Endothelial cell of umbilical vein (primary cell): ENCODE data around the gene TTC29. TPM values are rescaled to one million over a fixed set of nuclear protein-coding genes. Genes with fewer than 3 reads are reported as not detected.

Experiments
- Bru-seq: library from RNA; stranded (reverse); fragments of 400-500 nt; gene quantifications from one replicate; lab custom pipeline; 2021; lab: Mats Ljungman, UMichigan
- BruChase-seq, 2 experiments: library from RNA; stranded (reverse); fragments of 400-500 nt; gene quantifications; one replicate each; lab custom pipeline; 2021; lab: Mats Ljungman, UMichigan
- BruUV-seq: library from RNA; stranded (reverse); fragments of 400-500 nt; replicated peaks from 2 replicates; lab custom pipeline; 2021; lab: Mats Ljungman, UMichigan
- CTCF ChIA-PET: fragments of 300-600, 350-600 bp; sonication (Branson Sonifier 250); formaldehyde crosslinking; loops from one replicate; lab custom pipeline; 2021; ENCODE audit warnings: antibody characterized with exemption, inconsistent platforms; lab: Charles Lee
- POLR2A ChIA-PET: fragments of 300-600, 350-600 bp; sonication (Branson Sonifier 250); formaldehyde crosslinking; loops from one replicate; lab custom pipeline; 2021; ENCODE audit warnings: antibody characterized with exemption, inconsistent platforms; lab: Charles Lee
- DNase-seq: peaks from one replicate; pipeline ENCODE4 v3.0.0-alpha.2; 2011; ENCODE audit warnings: low read depth, low spot score
- FAIRE-seq: peaks from 2 replicates; lab custom pipeline; 2011; peaks lifted over from hg19 to GRCh38; lab: Jason Lieb, UNC
- H2AFZ ChIP-seq: 2 replicates; pipeline ENCODE4 v1.6.0; 2012; ENCODE audit warnings: low read depth, low read length, control low read depth, inconsistent platforms
- H3K27ac ChIP-seq: 2 replicates; pipeline ENCODE4 v1.5.1; 2011; ENCODE audit warnings: low read depth, mild to moderate bottlenecking, control low read depth, low read length, moderate library complexity; ENCODE audit not compliant: insufficient read depth
- H3K27me3 ChIP-seq, 2 experiments: 2 replicates each; pipeline versions ENCODE4 v1.6.0 to v1.6.1; 2011; ENCODE audit warnings: low read length in 2 of 2, mixed read lengths in 1 of 2; ENCODE audit not compliant: control insufficient read depth in 2 of 2, insufficient read depth in 2 of 2
- H3K36me3 ChIP-seq, 2 experiments: 2 replicates in 1 of 2; 3 replicates in 1 of 2; pipeline ENCODE4 v1.5.1; 2011; ENCODE audit warnings: low read length in 2 of 2, mild to moderate bottlenecking in 1 of 2, moderate library complexity in 1 of 2; ENCODE audit not compliant: control insufficient read depth in 2 of 2, insufficient read depth in 2 of 2; ENCODE audit errors: extremely low read depth in 1 of 2
- H3K4me1 ChIP-seq: 3 replicates; pipeline ENCODE4 v1.5.1; 2011; ENCODE audit warnings: mild to moderate bottlenecking, low read length; ENCODE audit not compliant: control insufficient read depth, insufficient read depth; ENCODE audit errors: extremely low read depth
- H3K4me2 ChIP-seq: 2 replicates; pipeline ENCODE4 v1.6.1; 2011; ENCODE audit warnings: low read length, control low read depth, mixed read lengths; ENCODE audit not compliant: insufficient read depth
- H3K4me3 ChIP-seq, 3 experiments: fragments of 200-600 bp in 1 of 3; sonication (generic), shearing (Covaris generic) in 1 of 3; replicated peaks in 1 of 3; 2 replicates each; pipeline ENCODE4 v1.5.1; 2011 to 2016; ENCODE audit warnings: control low read depth in 3 of 3, low read length in 3 of 3, mild to moderate bottlenecking in 2 of 3, inconsistent platforms in 1 of 3, low read depth in 1 of 3, moderate library complexity in 1 of 3; ENCODE audit not compliant: insufficient read depth in 1 of 3
- H3K79me2 ChIP-seq: 2 replicates; pipeline ENCODE4 v1.6.0; 2012; ENCODE audit warnings: low read length, inconsistent platforms; ENCODE audit not compliant: control insufficient read depth, insufficient read depth
- H3K9ac ChIP-seq: replicated peaks from 2 replicates; pipeline ENCODE3; 2011; ENCODE audit warnings: low read length, control low read depth; ENCODE audit not compliant: insufficient read depth; ENCODE audit errors: extremely low read depth
- H3K9me1 ChIP-seq: replicated peaks from 3 replicates; pipeline ENCODE4 v1.6.0; 2011; ENCODE audit warnings: mild to moderate bottlenecking, low read length; ENCODE audit not compliant: control insufficient read depth, insufficient read depth; ENCODE audit errors: extremely low read depth
- H3K9me3 ChIP-seq: replicated peaks from 2 replicates; pipeline ENCODE4 v1.5.1; 2012; ENCODE audit warnings: low read length, inconsistent platforms; ENCODE audit not compliant: control insufficient read depth, insufficient read depth
- H4K20me1 ChIP-seq: replicated peaks from 2 replicates; pipeline ENCODE3; 2011; ENCODE audit warnings: mild to moderate bottlenecking, low read length; ENCODE audit not compliant: control insufficient read depth, insufficient read depth; ENCODE audit errors: extremely low read depth
- CTCF ChIP-seq, 2 donors: IDR thresholded peaks; 1 replicate in 1 of 2; 2 replicates in 1 of 2; pipeline ENCODE4 v1.5.1; 2011; ENCODE audit warnings: low read length in 2 of 2, mild to moderate bottlenecking in 2 of 2, moderate library complexity in 2 of 2, control low read depth in 1 of 2, inconsistent platforms in 1 of 2, low read depth in 1 of 2; ENCODE audit not compliant: insufficient read depth in 1 of 2; ENCODE audit errors: extremely low read depth in 1 of 2
- EZH2 ChIP-seq: IDR thresholded peaks from 2 replicates; pipeline ENCODE4 v1.6.1; 2012; ENCODE audit warnings: borderline replicate concordance, low read depth, mild to moderate bottlenecking, moderate library complexity, low read length, inconsistent platforms; ENCODE audit not compliant: severe bottlenecking
- FOS ChIP-seq: IDR thresholded peaks from 2 replicates; pipeline ENCODE4 v1.6.1; 2011; ENCODE audit warnings: mild to moderate bottlenecking, low read length, moderate library complexity, borderline replicate concordance; ENCODE audit not compliant: insufficient read depth
- GATA2 ChIP-seq: IDR thresholded peaks from 2 replicates; pipeline ENCODE4 v1.7.0; 2011; ENCODE audit warnings: low read depth, mild to moderate bottlenecking, moderate library complexity, mixed read lengths, low read length; ENCODE audit not compliant: insufficient read length, insufficient read depth
- JUN ChIP-seq: IDR thresholded peaks from 2 replicates; pipeline ENCODE4 v1.6.1; 2011; ENCODE audit warnings: borderline replicate concordance, low read depth; ENCODE audit not compliant: insufficient read length, insufficient read depth
- MAX ChIP-seq: IDR thresholded peaks from 2 replicates; pipeline ENCODE4 v1.6.1; 2011; ENCODE audit not compliant: insufficient read depth, insufficient read length
- MYC ChIP-seq: IDR thresholded peaks from one replicate; pipeline ENCODE4 v1.6.1; 2011; ENCODE audit warnings: mild to moderate bottlenecking, low read depth, low read length
- POLR2A ChIP-seq: IDR thresholded peaks from 2 replicates; pipeline ENCODE4 v1.6.1; 2012; ENCODE audit warnings: low read depth, mild to moderate bottlenecking, control low read depth, low read length
- POLR2AphosphoS5 ChIP-seq: IDR thresholded peaks from 2 replicates; pipeline ENCODE4 v1.6.1; 2012; ENCODE audit warnings: low read depth, mild to moderate bottlenecking, control low read depth, low read length, moderate library complexity; ENCODE audit not compliant: insufficient read depth
- dilution Hi-C: fragments of 300-500 bp; cut with MboI; formaldehyde crosslinking; loops from one replicate; pipeline ENCODE4 v1.15.0; 2019; ENCODE audit warnings: low sequenced_read_pairs; ENCODE audit not compliant: extremely low pct_ligation_motif_present
- intact Hi-C: fragments of 100-400 bp; cut with micrococcal nuclease; formaldehyde crosslinking; loops from one replicate; pipeline ENCODE4 v1.10.0; 2022
- long read RNA-seq: library from polyadenylated mRNA; stranded (forward); transcript quantifications from one replicate; pipeline ENCODE4 v2.0.0, GENCODE V29; 2021
- polyA minus RNA-seq, 3 experiments: library from RNA; depleted of rRNA, polyadenylated mRNA; stranded (reverse); fragments of >200 nt; gene quantifications; 1 replicate in 1 of 3; 2 replicates in 2 of 3; pipeline ENCODE4 v1.2.3, GENCODE V29; 2011
- polyA plus RNA-seq, 4 experiments: library from polyadenylated mRNA; depleted of rRNA in 3 of 4; stranded (reverse) in 3 of 4; unstranded in 1 of 4; fragments of >200 nt; gene quantifications; 2 replicates each; pipeline versions ENCODE4 v1.2.1 to v1.2.3, GENCODE V29; 2011 to 2012; ENCODE audit warnings: missing spikeins in 1 of 4
- total RNA-seq: library from RNA; stranded (reverse); gene quantifications from 2 replicates; pipeline ENCODE4 v1.2.3, GENCODE V29; 2021

TTC29 gene
- total RNA-seq (not detected in 2 replicates), polyA plus RNA-seq (not detected in 2 replicates), polyA minus RNA-seq (not detected in 2 replicates), Bru-seq, nascent RNA (percentile 2 among the genes with signal in this experiment), BruChase-seq, experiment 1, labeled RNA remaining after a 6-hour chase (percentile 0 among the genes with signal in this experiment), BruChase-seq, experiment 2, labeled RNA remaining after a 2-hour chase (percentile 2 among the genes with signal in this experiment)
- 0.04 TPM in 2 replicates for polyA plus RNA-seq (2011; cell fraction: cytosol; rRNA removed)
- not detected in 2 replicates for polyA plus RNA-seq (2011; cell fraction: nucleus; rRNA removed)
- polyA plus RNA-seq (2012) = 0.56 and 0.70 TPM in 2 replicates
- polyA minus RNA-seq (2011; cell fraction: cytosol; rRNA and poly(A)+ RNA removed) = not detected
- polyA minus RNA-seq (2011; cell fraction: nucleus; rRNA and poly(A)+ RNA removed) = 0.38 TPM in 1 of 2 replicates, not detected in the other
- long read RNA-seq = 0 reads

GRCh38 chr4:146945556-146946374, at the start of gene TTC29:
Gene TTC29 (minus strand): TSS chr4:146945864. CDS start chr4:146939895, 5,969 bp downstream.
- POLR2A ChIA-PET = no interaction called here

More at GRCh38 chr4:146945556-146946374, at the start of gene TTC29:
- CTCF ChIA-PET = interaction anchor here (0.7 to 1.2 kb wide), 3 partner anchors 8 to 151 kb away, joined by 3 to 8 read pairs (median 4); no protein-coding TSS in a partner anchor
- DNase-seq (peak; percentile 87), FAIRE-seq (peak; percentile 86)
- Histone ChIP-seq H3K4me2 (peak within 1 kb of the TSS; percentile 97), H3K4me1 (peaks cover 7% of the 10 kb centered on the region), H3K27me3 (peaks cover 25 to 50% of the 10 kb centered on the region in 2 experiments), H2AFZ (peak within 1 kb of the TSS; percentile 80), H4K20me1 (no peaks in the 10 kb centered on the region), H3K9me1 (no peaks in the 10 kb centered on the region), H3K27ac (no peak within 1 kb of the TSS), H3K9ac (peak within 1 kb of the TSS; percentile 1), H3K79me2 (no peaks in the 10 kb centered on the region), H3K36me3 (no peaks in the 10 kb centered on the region), H3K9me3 (no peaks in the 10 kb centered on the region), H3K4me3 (peak within 1 kb of the TSS; percentile 24 to 62 (median 48))
- no peak for TF ChIP-seq EZH2
- no peak for TF ChIP-seq CTCF (IDR thresholded peaks at IDR 0.05; ENCODE audit: extremely low read depth in 1 of 2, insufficient read depth in 1 of 2, low read depth in 1 of 2, low read length in 2 of 2)
- no peak for TF ChIP-seq MYC
- no peak for TF ChIP-seq POLR2A
- no peak for TF ChIP-seq FOS
- no peak for TF ChIP-seq GATA2
- no peak for TF ChIP-seq POLR2AphosphoS5
- no peak for TF ChIP-seq JUN
- TF ChIP-seq MAX = no peak
- no TSS peak for BruUV-seq
- dilution Hi-C loops = no loop called here
- intact Hi-C loops = no loop called here
